ENCODE data around the gene C3orf22.

C3orf22 gene

DNA sequence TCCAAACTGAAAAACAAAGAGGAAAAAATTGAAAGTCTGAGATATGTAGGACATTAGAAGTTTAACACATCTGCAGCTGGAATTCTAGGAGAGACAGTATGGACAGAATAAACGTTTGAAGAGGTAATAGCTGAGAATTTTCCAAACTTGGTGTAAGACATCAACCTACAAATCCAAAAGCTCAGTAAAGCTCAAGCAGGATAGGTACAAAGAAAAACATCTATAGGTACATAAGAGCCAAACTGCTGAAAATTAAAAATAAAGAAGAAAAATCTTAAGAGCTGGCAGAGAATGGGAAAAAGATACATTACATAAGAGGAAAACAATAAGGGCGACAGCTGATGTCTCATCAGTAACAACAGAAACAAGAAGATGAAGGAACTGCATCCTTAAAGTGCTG lies 22.8 kb upstream of the C3orf22 start:
- TF ChIP-seq, protein P1, sequence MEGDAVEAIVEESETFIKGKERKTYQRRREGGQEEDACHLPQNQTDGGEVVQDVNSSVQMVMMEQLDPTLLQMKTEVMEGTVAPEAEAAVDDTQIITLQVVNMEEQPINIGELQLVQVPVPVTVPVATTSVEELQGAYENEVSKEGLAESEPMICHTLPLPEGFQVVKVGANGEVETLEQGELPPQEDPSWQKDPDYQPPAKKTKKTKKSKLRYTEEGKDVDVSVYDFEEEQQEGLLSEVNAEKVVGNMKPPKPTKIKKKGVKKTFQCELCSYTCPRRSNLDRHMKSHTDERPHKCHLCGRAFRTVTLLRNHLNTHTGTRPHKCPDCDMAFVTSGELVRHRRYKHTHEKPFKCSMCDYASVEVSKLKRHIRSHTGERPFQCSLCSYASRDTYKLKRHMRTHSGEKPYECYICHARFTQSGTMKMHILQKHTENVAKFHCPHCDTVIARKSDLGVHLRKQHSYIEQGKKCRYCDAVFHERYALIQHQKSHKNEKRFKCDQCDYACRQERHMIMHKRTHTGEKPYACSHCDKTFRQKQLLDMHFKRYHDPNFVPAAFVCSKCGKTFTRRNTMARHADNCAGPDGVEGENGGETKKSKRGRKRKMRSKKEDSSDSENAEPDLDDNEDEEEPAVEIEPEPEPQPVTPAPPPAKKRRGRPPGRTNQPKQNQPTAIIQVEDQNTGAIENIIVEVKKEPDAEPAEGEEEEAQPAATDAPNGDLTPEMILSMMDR (conservative IDR thresholded peaks at IDR 0.05; ENCODE audit: low read depth, low read length): no peak
- no peak overlapping the region for H3K4me3 ChIP-seq (ENCODE audit: low read depth, low read length)
- DNase-seq (ENCODE audit: low read depth): no peak

DNA sequence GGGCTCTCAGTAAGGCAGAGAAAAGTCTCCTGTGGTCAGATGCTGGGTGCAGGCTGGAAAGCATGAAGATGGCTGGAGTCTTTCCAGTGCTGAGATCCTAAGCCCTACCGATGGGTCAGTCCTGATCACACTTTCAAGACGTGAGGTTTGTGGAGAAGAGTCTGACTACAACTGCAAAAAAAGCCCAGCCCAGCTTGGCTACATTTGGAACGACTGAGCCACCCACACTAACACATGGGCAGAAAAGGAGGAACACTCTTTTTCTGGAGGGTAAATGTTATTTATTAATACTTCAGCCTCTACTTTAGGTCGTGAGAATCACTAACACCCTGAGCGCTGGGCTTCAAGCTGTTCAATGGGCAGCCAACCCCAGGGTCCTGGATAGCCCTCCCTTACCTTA lies 22.0 kb upstream of the C3orf22 start:
- no peak overlapping the region for H3K4me3 ChIP-seq (ENCODE audit: low read depth, low read length)
- no peak for DNase-seq (ENCODE audit: low read depth)
- TF ChIP-seq, protein P1 (conservative IDR thresholded peaks at IDR 0.05; ENCODE audit: low read depth, low read length): no peak

- TF ChIP-seq, protein P1 (conservative IDR thresholded peaks at IDR 0.05; ENCODE audit: low read depth, low read length): no peak
- H3K4me3 ChIP-seq (ENCODE audit: low read depth, low read length): no peak overlapping the region
- no peak for DNase-seq (ENCODE audit: low read depth)
Observed at GRCh38 chr3:126578702-126579101, 20.0 kb upstream of the C3orf22 start.

DNA sequence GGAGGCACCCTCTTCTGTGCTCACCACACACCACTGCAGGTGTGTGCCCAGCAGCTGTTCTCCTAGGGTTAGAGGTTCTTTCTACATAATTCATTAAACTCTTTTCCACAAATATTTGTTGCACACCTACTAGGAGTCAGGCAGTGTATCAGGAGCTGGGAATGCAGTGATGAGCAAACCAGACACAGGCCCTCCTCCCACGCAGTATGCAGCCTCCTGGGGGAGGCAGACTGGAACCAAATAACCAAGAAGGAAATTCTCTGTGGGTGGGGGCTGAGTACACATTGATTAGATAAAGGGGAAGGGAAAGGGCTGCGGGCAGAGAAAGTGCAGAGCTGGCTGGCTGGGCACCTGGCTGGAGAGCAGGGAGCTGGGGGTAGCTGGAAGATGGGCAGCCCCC lies 18.5 kb upstream of the C3orf22 start:
- DNase-seq (ENCODE audit: low read depth): no peak
- no peak overlapping the region for H3K4me3 ChIP-seq (ENCODE audit: low read depth, low read length)
- TF ChIP-seq, protein P1 (conservative IDR thresholded peaks at IDR 0.05; ENCODE audit: low read depth, low read length): no peak

- TF ChIP-seq, protein P1 (conservative IDR thresholded peaks at IDR 0.05; ENCODE audit: low read depth, low read length): no peak
- DNase-seq (ENCODE audit: low read depth): no peak
- H3K4me3 ChIP-seq (ENCODE audit: low read depth, low read length): no peak overlapping the region
Observed at GRCh38 chr3:126573492-126574117, 14.9 kb upstream of the C3orf22 start.

GRCh38 chr3:126571078-126571477 lies 12.3 kb upstream of the C3orf22 start:
- TF ChIP-seq, protein P1 (conservative IDR thresholded peaks at IDR 0.05; ENCODE audit: low read depth, low read length): no peak

DNA sequence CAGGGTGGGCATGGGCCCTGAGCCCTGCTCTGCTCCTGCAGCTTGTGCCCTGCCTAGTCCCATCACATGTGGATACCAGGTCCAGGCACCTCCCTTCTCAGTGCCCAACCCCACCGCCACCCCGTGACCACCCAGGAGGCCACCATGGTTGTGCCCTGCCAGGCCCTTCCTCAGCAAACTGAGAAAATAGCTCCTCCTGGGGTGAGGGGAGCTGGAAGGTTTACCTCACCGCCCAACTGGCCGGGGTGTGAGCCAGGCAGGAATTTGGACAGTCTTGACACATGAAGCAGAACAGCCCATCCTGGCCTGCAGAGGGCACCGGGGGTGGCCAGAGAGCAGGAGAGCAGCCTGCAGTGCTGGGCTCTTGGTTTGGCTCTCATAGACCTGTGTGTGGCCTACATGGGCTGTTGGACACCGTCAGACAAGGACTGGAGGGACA lies 11.4 kb upstream of the C3orf22 start:
- H3K4me3 ChIP-seq (ENCODE audit: low read depth, low read length): no peak overlapping the region
- TF ChIP-seq, protein P1 (conservative IDR thresholded peaks at IDR 0.05; ENCODE audit: low read depth, low read length): peak; percentile 3
- DNase-seq (ENCODE audit: low read depth): no peak

More at GRCh38 chr3:126571078-126571477, 12.3 kb upstream of the C3orf22 start:
- no peak for DNase-seq (ENCODE audit: low read depth)
- no peak overlapping the region for H3K4me3 ChIP-seq (ENCODE audit: low read depth, low read length)

All from choroid plexus epithelial cell (primary cell).